Measurements from ENCODE around the gene DNAAF2.
"Not testable (repeated sequence)": the region's sequence is repeated elsewhere in the genome, so short reads cannot be mapped to it uniquely, and the experiment has no call there.

Gene DNAAF2

DNA sequence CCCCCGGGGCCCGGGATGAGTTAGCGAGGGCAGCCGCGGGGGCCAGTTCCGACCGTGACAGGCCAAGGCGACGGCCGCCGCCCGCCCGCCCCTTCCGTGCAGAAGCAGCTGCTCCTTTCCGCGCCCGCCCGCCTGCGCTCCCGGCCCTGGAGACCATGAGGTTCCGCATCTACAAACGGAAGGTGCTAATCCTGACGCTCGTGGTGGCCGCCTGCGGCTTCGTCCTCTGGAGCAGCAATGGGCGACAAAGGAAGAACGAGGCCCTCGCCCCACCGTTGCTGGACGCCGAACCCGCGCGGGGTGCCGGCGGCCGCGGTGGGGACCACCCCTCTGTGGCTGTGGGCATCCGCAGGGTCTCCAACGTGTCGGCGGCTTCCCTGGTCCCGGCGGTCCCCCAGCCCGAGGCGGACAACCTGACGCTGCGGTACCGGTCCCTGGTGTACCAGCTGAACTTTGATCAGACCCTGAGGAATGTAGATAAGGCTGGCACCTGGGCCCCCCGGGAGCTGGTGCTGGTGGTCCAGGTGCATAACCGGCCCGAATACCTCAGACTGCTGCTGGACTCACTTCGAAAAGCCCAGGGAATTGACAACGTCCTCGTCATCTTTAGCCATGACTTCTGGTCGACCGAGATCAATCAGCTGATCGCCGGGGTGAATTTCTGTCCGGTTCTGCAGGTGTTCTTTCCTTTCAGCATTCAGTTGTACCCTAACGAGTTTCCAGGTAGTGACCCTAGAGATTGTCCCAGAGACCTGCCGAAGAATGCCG, 13.7 kb downstream of the DNAAF2 start:
- DNase-seq, result peak; percentile 48

DNA sequence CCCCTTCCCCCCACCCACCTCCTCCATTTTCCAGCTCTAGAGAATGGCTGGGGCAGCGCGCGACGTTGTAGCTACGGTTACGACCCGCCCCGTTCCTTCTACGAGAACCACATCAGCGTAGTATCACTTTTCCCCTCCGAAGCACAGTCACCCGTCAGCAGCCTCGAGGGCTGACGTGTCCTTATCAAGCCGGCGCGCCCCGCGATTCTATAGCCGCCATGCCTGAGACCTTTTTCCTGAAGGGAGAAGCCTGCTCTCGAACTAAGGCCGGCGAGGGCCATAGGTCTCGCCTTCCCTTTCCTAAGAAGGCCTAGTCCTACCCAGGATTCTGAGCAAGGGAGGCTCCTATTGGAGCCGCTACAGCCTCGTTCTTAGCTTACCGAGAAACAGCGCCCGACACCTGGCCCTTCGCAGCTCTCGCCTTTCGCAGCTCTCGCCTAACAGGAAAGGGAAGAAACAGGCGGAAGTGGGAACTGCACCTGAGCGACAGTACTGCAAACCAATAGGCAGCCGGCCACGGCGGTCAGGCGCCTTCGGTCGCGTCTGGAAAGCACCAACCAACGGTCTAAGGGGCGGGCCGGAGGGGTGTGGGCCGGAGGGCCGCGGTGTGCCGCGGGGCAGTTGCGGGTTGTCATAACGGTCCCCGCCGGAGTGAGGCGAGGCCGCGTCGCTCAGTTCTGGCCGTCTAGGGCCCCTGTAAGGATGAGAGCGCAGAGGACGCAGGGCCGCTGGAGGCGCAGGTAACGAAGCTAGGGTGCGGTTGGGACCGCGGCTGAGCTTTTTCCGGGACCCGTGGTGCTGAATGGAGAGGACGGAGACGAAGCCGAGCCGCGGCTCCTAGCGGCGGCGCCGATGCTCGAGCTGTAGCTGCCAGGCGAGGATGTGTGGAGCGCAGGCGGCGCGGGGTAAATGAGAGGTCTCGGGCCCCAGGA, 14.6 kb downstream of the DNAAF2 start, which contains the start of the genes MGAT2 and RPL36AL:
TSS of gene MGAT2 (plus strand) at position 618 of the 932 bp plus-strand sequence. CDS start 470 bp downstream, outside the sequence.
TSS of gene RPL36AL (minus strand) at position 445 of the 932 bp plus-strand sequence. CDS start 1,522 bp downstream, outside the sequence.
- peak; percentile 97 for DNase-seq

DNA sequence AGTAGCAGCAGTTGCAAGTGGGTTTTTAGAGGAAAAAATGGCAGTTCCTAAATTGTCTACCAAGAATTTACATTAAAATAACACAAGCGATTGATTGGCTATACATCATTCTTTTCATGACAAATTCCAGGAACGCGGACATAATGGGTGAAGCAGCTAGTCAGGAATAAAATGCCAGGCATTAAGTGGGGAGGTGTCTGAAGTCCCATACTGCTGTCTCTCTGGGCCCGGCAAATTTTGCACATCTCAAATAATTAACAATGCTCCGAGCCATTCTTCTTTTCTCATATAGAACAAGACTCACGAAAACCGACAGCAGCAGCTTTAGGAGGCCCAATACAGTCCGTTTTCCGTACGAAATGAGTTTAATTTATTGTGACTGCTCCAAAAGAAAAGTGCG, 15.3 kb downstream of the DNAAF2 start:
- DNase-seq, result no peak

DNA sequence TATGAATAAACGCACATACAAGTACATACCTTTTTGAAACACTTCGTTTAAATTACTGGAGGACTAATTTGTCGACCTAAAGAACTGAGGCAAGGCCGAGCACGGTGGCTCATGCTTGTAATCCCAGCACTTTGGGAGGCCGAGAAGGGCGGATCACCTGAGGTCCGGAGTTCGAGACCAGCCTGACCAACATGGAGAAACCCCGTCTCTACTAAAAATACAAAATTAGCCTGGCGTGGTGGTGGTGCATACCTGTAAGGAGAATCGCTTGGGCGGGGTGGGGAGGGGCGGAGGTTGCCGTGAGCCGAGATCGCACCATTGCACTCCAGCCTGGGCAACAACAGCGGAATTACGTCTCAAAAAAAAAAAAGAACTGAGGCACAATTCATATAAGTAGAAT, 15.8 kb downstream of the DNAAF2 start:
- not testable (repeated sequence) for DNase-seq

DNA sequence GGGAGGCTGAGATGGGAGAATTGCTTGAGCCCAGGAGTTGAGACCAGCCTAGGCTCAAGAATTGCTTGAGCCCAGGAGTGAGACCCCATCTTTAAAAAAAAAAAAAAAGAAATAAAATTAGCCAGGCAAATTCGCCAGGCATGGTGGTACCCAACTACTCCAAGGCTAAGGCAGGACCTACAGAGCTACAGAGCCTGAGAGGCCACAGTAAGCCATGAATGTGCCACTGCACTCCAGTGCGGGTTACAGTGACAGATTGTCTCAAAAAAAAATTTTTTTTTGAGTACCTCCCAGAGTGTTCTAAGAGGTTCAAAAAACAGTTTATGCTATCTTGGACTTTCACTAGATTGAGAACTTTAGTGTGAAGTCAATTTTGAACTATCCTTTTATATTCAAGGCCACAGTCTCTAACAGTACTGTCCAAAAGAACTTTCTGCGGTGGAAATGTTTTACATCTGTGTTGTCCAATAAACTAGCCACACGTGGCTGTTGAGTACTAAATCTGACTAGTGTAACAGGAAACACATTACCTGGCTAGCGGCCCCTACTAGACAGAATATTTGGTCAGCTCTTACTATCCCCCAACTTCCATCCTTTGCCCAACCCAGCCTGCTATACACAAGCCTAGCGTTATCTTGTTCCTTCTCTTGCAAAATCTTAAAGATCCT, 17.1 kb downstream of the DNAAF2 start:
- DNase-seq, result no peak

DNA sequence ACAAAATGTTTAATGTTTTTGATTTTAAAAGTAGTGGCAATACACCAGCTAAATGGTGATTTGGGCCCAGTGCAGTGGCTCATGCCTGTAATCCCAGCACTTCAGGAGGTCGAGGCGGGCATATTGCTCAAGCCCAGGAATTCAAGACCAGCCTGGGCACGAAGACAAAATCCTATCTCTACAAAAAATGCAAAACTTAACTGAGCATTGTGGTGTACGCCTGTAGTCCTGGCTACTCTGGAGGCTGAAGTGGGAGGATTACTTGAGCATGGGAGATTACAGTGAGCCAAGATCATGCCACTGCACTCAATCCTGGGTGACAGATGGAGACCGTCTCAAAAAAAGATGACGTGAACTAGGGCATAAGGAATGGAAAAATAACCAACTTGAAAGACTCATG, 19.3 kb downstream of the DNAAF2 start:
- DNase-seq, result no peak

DNA sequence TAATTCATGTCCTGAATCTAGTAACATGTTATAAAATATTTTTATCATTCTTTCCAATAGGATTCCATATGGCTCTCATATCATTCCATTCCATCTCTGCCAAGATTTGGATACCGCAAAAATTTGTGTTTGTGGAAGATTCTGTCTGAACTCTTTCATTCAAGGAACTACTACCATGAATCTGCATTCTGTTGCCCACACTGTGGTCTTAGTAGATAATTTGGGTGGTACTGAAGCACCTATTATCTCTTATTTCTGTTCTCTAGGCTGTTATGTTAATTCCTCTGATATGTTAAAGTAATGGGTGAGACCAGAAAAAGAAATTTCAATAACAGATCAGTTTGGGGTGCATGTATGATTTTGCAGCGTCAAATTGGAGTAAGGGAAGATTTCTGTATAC, 20.8 kb downstream of the DNAAF2 start:
- DNase-seq, result no peak

DNA sequence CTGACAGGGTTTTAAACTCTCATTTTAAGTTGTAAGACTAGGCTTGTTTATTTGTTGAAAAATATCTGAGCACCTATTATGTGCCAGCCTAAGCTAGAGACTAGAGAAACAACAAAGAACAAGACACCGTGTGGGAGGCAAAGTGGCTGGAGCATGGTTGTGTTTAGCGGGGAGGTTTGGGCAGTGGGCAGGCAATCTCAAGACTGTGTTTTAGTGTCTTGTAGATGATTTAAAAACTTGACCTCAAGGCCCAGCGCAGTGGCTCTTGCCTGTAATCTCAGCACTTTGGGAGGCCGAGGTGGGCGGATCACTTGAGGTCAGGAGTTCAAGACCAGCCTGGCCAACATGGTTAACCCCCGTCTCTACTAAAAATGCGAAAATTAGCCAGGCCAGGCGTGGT, 22.4 kb downstream of the DNAAF2 start:
- no peak for DNase-seq

DNA sequence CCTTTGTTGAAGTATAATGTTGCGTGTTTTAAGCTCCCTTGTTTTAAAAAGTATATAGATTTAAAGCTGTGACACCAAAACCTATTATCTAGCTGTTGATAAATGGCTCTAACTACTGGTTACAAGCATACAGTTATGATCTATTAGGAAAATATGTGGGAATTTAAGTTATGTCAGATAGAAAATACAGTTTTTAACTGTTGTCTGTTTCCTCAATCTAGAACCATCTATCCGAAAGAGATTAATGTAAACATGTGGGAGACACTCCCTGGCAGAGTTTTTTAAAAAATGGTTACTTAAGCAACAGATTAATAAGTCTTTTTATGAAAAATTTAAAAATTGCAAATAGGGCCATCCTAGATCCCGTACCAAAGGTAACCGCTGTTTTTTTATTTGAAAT, 22.8 kb downstream of the DNAAF2 start:
- DNase-seq, result no peak

DNA sequence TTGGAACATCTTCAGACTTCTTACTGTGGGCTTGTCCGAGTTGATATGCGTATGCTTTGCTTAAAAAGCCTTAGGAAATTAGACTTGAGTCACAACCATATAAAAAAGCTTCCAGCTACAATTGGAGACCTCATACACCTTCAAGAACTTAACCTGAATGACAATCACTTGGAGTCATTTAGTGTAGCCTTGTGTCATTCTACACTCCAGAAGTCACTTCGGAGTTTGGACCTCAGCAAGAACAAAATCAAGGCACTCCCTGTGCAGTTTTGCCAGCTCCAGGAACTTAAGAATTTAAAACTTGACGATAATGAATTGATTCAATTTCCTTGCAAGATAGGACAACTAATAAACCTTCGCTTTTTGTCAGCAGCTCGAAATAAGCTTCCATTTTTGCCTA, 27.5 kb downstream of the DNAAF2 start:
- DNase-seq, result no peak

DNA sequence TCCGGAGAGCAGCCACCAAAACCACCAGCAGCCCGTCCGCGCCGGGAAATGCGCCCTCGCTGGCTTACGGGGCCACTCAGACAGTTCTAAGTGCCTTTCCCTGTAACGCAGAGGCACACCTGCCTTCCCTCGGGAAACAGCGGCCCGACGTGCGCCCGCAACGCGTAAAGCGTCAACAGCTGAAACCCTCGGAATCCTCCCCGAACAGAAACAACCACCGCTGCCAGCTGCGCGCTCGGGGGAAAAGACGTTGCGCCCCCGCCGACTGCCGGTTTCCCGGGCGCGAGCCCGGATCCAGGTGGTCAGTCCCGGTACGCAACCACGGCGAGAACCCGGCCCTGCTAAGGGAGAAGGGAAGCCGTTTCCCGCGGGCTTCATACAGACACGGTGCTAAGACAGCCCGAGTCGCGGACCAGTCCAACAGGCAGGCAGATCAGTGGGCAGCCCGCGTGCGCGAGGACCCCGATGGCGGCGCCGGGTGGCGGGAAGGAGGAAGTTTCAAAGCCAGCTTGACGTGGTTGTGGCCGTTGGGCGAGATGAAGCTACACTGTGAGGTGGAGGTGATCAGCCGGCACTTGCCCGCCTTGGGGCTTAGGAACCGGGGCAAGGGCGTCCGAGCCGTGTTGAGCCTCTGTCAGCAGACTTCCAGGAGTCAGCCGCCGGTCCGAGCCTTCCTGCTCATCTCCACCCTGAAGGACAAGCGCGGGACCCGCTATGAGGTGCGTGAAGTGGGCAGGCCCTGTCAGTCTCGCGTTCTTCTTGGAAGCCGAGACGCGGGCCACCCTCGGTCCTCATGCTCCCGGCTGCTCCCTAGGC, 36.4 kb downstream of the DNAAF2 start, which contains the start of gene LRR1:
TSS of gene LRR1 (plus strand) at position 456 of the 816 bp plus-strand sequence. CDS start at position 537, 81 bp downstream.
- peak; percentile 91 for DNase-seq

DNA sequence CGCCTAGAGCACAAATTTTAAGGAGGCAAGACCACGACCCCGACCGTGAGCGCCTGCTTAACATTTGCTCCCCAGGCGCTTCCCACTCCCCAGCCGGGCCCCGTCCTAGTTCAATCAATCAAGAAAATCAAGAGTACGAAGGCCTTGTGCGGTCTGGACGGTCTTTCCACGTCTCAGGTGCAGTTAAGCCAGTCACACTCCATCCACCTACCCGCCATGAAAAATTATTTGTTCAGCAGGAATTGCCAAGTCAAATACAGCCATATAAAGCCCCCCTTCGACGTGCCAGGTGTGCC, 36.9 kb downstream of the DNAAF2 start:
- no peak for DNase-seq

DNA sequence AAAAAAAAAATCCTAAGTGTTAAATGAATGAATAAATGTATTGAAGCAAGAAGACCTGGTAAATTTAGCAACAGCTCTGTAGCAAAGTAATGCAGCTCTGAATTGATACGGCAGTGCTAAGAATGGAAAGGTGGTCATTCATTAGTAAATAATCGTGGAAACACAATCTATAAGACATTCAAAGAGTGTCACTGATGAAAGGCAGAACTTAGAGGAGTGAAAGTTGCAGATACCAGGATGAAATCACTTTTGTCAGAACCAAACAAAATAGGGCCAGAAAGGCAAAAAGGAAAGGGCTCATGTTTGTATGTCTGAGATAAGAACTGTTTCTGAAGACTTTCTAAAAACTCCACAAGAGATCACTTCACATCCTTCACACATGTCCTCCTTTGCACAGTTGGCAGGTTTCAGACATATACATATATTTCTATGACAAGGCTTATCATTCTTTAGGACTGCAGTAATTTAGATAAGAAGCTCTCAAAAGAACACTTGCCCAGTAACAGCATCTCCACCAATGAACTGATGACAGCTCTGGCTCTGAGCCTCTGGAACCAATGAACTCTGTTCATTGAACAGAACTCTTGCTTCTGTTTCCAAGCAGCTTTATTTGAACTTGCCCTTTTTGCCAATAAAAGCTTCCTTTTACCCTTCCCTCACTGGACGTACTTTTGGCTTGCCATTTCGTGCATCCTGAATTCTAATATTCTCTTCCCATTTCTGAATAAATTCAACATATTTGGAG, 40.5 kb downstream of the DNAAF2 start:
- no peak for DNase-seq

DNA sequence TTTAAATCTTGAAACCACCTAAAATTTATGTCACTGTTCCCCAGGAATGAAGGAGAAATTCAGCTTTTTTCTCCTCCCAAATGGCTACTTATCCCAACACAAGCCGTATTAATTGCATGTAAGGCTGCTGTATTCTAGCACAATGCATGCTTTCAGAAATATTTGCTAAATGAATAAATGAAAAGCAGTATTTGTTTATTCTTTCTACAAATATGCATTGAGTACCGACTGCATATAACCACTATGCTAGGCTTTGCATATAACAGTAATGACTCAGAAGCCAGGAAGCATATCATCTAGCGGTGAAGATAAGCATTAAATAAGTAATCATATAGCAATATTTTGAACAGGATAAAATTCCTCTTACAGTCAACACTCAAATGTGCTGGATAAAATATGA, 42.0 kb downstream of the DNAAF2 start:
- DNase-seq, result no peak

DNA sequence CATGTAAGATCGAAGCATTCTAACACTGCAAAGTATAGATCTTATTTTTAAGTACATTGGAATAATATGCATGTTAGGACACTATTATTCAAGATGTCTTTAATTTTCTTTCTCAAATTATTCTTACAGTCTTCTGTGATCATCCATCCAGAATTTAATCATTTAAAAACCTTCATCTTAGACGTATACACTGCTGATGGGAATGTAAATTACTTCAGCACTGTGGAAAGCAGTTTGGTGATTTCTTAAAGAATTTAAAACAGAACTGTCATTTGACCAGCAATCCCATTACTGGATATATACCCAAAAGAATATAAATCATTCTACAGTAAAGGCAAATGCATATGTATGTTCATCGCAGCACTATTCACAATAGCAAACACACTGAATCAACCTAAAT, 45.7 kb downstream of the DNAAF2 start:
- DNase-seq, result no peak

DNA sequence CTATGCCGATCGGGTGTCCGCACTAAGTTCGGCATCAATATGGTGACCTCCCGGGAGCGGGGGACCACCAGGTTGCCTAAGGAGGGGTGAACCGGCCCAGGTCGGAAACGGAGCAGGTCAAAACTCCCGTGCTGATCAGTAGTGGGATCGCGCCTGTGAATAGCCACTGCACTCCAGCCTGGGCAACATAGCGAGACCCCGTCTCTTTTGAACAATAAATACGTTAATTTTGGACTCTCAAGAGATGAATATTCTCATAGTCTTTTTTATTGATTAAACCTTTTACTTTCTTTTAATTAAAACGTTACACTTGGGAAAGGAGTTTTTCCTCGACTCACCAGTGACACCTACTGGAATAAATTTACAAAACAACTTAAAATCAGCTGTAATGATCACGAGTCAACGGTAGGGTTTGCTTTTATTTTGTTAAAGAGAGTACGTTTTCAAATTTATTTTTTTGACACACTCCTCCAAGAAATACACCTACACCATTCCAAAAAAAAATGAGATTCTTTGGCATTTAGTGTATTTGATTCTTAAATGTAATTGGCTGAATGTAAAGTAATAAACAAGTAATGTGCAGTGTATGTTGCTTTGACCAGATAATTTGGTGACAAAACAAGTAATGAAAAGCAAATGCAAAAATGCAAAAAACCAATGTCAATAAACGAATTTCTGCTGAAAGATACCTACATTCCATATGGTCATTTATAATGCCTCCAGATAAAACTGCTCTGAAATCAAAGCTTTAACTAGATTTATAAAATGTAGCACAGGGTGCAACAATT, 48.2 kb downstream of the DNAAF2 start:
- DNase-seq, result peak; percentile 59

DNA sequence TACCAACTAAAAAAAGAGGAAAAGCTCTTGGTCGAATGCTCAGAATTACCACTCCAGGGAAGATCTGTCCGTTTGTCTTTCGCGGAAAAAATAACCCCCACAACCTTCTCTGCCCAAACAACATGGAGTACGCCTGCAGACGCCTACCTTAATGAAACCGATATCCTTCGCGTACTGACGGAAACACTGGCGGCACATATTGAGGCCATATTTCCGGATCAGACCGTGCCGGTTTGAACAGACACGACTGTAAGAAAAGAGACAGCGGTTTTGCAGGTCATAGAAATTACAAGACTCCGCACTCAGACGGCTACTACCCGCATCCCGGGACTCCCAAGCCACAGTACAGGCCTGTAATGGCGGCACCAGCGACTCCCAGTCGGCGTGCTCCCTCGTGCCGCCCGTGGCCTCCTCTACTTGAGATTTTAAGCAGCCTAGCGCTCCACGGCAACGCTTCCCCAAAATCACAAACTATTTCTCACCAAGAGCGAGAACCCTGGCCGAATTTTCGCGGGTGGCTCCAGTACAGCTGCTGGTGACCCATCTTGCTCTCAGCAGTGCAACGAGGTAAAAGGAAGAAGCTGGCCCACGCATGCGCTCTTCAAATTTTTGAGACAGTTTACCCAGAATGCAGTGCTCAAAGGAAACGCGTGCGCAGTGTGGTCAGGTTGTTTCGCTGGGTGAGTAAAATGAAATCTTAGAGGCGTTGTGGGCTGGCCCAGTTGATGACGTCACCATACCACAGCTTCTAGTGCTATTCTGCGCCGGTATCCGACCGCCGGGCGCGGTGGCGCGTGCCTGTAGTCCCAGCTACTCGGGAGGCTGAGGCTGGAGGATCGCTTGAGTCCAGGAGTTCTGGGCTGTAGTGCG, 49.0 kb downstream of the DNAAF2 start, which contains the start of gene RPS29:
TSS of gene RPS29 (minus strand) at position 578 of the 870 bp plus-strand sequence. CDS start at position 544, 34 bp downstream.
- DNase-seq, result peak; percentile 99

DNA sequence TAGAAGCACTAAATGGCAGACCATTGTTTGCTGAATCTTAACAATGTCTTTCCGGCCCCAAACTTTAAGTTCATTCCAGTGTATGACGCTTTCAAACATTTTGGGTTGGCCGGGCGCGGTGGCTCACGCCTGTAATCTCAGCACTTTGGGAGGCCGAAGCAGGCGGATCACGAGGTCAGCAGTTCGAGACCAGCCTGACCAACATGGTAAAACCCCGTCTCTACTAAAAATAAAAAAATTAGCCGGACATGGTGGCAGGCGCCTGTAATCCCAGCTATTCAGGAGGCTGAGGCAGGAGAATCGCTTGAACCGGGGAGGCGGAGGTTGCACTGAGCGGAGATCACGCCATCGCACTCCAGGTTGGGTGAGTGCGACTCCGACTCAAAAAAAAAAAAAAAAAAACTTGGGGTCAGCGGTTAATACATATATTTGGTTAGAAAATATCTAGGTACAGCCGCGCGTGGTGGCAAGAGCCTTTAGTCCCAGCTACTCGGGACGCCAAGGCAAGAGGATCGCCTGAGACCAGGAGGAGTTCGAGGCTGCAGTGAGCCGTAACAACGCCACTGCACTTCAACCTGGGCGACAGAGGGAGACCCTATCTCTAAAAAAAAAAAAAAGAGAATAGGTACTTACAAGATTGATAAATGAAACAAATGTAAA, 49.9 kb downstream of the DNAAF2 start:
- not testable (repeated sequence) for DNase-seq

DNA sequence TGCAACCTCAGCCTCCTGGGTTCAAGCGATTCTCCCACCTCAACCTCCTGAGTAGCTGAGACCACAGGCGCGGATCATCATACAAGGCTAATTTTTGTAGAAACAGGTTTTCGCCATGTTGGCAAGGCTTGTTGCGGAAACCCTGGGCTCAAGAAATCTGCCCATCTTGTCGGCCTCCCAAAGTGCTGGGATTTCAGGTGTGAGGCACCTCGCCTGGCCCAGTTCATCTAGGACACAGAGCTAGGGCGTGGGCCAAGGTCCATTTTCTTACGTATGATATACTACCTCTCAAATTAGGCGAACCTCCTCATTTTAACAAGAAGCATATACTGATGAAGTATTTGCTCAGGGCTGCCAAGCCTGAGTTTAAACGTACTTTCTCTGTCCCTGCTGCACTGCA, 51.0 kb downstream of the DNAAF2 start:
- DNase-seq, result no peak
